GM23248 (cell line): ENCODE data around the gene IQCF6.

ENCODE experiments used
- EZH2 ChIP-seq: fragments of 200-600 bp; sonication (generic); IDR thresholded peaks from 2 replicates; pipeline ENCODE4 v1.6.1; 2018; ENCODE audit warnings: antibody characterized with exemption, mild to moderate bottlenecking; ENCODE audit not compliant: insufficient read depth, poor library complexity, severe bottlenecking
- EZH2phosphoT487 ChIP-seq: fragments of 200-600 bp; sonication (generic); IDR thresholded peaks from 2 replicates; pipeline ENCODE4 v1.6.1; 2018; ENCODE audit warnings: antibody characterized with exemption, moderate library complexity, mild to moderate bottlenecking, low read depth; ENCODE audit not compliant: insufficient read depth

DNA sequence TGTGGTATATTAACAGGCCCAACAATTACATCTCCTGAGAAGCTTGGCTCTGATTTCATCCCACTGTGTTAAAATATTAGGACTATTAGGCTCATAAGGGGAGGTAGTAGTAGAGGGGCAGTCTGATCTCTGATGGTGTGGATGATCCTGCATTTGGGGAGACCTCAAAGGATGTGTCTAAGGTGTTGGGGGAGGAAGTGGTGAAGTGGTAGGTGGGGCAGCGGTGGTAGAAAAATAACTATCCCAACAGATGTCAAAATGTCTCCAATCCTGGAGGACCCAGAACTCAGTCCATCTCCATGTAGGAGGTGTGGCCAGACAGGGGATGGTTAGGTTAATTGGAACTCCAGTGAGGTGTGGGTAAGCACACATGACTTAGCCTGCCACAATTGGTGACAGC lies 10.4 kb upstream of the IQCF6 start:
- TF ChIP-seq EZH2 (no peak), EZH2phosphoT487 (no peak)
